ENCODE measurements around the gene ERICH2.
"Not testable (repeated sequence)": the region's sequence is repeated elsewhere in the genome, so short reads cannot be mapped to it uniquely, and the experiment has no call there.

ERICH2 gene, protein sequence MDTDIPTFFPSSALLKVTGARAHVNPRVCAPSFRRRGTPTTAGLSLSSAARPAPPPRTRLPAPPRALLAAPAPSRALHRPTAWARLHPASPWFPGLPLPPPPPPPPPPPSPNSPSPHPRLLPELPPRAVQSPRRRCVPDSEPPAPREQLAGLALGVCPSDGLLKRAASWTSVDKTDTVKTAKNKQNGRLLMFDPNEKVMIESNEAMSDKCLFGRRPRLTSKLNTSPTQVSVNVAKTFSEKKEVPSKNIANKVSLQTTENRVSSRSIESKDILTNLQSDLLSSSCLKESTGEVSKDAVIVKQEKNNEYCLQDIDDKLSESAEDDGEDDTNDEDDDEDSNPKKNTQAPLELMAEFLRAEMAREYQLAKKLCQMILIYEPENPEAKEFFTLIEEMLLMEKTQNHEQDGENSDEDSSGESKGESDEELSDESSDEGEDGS

DNA sequence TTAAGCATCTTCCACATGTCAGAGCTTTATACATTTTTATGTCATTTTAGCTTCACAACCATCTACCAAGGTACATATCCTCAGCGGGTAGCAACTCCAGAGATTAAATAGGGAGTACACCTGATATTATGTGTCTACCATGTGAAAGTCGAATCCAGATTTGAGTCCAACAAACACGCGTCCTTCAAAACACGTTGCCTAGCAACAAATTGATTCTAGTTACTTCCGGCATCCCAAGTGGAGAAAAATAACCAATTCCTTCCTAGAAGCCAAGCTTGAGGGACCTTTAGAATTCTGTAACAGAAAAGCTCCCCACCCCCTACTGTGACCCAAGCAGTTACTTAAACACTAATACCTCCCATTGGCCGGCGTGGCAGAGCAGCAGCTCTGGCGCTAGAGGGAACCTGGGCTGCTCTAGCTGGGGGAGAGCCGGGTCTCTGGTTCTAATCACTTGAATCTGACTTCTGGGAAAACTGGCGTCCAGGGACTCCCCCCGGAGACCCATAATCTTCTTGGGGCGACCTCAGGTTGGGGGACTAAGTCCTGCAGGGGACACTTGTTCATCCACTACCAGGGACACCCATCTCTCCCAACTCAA, at the start of gene ERICH2:
TSS of gene ERICH2 (plus strand) at position 371 of the 598 bp plus-strand sequence. CDS start 304 bp downstream, outside the sequence.
- DNase-seq (ENCODE audit: low read depth in 2 of 2): peak; percentile 11 to 22

DNA sequence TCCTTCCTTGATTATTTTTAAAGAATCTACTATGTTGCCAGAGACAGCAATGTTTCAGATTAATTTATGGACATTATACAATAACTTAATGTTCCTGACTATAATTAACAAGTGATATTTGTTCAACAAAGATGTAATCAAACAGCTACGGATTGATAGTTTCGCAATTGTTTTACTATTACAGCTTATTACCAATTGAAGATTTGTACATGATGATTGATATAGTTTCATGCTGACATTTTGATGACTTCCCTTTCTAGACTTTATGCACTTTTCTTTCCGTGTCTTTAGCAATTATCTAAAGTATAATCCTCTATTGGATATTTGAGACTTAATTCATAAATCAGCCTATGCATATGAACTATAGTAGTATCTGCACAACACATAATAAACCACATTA, 48.5 kb upstream of the ERICH2 start:
- no peak for DNase-seq (ENCODE audit: low read depth in 2 of 2)

DNA sequence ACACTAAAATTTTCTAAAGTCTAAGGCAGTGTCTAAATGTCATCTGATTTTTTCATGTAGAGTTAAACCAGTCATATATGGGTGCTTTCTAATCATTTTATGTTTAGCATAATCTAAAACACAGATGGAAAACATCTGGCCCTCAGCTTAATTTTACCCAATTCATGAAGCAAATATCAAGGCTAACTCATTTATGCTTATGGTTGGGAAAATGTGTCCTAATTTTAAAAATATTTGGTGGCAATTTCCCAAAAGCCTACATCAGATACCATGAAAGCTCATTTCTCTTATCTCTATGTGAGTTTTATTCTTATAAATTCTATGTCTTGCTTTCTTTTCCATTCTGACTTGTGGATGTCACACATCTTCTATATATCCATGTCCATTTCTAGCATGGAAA, 47.9 kb upstream of the ERICH2 start:
- no peak for DNase-seq (ENCODE audit: low read depth in 2 of 2)

DNA sequence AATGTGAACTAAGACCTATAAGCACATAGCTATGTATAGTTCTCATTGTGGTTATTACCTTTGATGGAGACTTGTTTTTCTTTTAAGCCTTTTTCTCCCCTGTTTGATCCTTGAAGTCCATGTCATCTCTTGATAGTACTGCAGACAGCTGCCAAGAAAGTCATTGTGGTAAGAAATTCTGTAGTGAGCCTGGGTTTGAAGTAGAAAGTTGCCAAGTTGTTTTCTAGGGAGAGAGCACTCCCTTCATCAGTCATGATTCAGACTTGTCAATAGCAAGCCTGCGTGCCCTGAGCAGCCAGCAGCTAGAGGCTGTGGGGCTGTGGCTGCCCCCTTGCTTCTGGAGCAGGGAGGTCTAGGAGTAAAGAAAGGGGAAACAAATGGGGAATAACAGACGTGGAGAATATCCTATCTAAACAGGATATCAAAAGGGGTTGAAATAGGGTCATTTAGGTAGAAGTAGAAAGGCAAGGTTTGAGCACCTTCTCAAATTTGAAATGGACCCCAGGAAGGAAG, 46.7 kb upstream of the ERICH2 start:
- no peak for DNase-seq (ENCODE audit: low read depth in 2 of 2)

DNA sequence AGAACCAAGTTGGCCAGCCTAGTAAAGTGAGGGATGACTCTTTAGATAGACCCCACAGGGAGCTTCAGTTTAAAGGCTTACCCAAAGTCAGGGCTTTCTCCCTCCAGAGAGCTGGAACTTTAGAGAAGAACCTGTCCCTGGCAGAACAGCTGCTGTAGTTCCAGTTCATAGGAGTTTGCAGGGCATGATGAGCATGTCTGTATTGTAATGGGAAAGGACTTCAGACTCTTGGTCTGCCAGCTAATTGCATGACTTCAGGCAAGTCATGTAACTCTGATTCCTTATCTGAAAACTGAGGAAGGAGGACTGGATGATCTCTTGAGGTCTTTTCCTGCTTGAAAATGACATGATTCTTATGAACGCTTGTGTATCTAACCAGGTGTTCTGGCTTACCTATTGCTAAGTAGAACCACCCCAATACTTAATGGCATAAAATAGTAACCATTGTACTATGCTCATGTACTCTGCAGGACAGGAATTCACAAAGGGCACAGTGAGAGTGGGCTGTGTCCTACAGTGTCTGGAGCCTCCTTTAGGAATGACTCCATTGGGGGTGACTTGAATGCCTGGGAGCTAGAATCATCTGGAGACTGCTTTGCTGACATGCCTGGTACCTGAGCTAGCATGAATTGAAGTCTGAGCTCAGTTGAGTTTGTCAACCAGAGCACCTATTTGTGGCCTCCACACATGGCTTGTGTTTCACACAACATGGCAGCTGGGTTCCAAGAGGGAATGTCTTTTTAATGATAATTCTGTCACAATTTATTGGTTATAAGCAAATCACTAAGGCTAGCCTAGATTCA, 36.2 kb upstream of the ERICH2 start:
- DNase-seq (ENCODE audit: low read depth in 2 of 2): no peak

DNA sequence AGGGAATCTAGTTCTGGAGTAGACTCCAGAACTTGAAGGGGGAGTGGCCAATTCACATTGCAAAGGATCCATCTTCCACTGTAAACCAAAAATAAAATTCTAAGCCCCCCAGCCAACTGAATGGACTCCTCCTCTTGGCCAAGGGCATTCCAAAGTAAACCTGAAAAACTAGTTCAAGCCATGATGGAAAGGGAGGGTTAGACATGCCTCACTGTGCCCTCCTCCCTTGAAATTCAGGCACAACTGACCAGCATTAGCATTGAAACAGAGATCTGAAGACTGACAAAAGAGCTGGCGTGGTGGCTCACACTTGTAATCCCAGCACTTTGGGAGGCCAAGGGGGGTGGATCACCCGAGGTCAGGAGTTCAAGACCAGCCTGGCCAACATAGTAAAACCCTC, 35.6 kb upstream of the ERICH2 start:
- not testable (repeated sequence) for DNase-seq (ENCODE audit: low read depth in 2 of 2)

DNA sequence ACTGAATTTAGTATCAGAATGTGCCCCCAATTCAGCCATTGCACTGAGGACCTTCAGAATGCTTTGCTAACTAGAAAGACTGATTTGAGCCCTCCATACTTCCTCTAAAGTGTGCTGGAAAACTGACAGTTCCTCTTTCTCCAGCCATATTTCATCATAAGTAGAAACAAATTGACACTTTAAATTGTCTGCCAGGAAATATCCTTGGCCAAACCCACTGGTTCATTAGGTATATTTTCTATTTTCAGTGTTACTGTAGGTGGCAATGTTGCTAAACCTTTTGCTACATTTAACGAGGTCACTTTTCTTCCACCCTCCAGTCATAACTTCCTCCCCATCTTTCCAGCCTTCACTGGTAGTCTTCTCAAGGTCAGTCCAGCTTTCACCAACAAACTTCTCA, 33.5 kb upstream of the ERICH2 start:
- no peak for DNase-seq (ENCODE audit: low read depth in 2 of 2)

DNA sequence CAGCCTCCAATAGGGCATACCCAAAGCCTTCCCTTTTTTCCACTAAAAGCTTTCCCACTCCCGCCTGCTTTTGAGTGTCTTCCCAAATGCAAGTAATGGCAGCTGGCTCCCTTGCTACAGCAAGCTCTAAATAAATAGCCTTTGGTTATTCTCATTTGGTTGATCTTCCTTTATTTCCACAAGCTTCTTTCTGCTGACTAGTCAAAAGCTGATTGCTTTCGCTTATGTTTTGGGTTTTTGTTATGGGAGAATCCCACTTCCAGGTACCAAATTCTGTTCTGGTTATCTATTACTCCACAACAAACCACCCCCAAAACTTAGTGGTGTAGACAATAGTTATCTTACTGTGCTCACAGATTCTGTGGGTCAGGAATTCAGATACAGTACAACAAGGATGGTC, 32.8 kb upstream of the ERICH2 start:
- no peak for DNase-seq (ENCODE audit: low read depth in 2 of 2)

DNA sequence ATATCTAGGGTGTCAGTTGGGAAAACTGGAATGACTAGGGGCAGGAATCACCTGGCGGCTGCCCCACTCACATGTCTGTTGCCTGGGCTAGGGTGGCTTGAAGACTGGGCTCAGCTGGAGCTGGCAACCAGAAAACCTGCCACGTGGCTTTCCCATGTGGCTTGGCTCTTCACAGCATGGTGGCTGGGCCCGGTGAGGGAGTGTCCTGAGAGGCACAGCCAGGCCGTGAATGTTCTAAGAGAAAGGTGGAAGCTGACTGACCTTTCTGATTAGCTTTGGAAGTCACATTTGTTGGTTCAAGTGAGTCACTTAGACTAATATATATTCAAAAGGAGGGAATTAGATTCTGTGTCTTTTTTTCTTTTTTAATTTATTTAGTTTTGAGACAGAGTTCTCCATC, 32.4 kb upstream of the ERICH2 start:
- DNase-seq (ENCODE audit: low read depth in 2 of 2): no peak

DNA sequence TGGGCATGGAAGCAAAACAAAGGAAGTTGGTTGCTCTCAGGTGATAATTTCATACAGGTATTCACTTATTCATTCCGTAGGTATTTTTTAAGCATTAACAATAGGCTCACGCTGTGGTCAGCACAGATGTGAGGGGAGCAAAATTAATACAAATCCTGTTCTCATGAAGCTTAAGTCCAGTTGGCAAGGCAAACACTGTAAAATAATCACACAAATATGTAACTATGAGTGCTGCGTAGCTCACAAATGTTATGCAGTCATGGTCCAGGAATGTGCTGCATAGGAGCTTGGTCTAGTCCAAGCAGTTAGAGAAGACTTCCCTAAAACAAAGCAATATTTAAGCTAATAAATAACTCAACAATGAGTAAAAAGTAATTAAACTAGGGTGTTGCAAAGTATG, 31.1 kb upstream of the ERICH2 start:
- no peak for DNase-seq (ENCODE audit: low read depth in 2 of 2)

DNA sequence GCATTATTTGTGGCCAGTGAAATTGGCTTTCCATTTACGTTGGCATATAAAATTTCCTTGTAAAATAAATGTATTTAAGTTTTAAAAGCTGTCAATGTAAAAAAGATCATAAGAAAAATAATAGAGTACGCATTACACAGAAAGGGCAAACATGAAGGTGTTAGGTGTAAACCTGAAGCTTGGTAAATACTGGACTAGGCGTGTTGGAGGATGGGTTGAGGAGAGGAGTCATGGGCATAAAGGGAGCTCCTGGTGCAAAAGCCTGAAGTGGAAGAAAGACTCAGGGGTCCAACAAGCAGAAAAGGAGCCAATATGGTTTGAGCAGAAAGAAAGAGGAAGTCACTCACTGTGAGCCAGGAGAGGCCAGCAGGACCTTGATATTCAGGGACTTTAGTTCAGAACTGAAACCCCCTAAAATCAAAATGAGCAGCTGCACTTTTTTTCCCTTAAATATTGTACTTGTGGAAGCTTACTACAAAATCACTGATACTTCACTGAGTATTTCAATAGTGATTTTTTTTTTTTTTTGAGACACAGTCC, 30.6 kb upstream of the ERICH2 start:
- no peak for DNase-seq (ENCODE audit: low read depth in 2 of 2)

DNA sequence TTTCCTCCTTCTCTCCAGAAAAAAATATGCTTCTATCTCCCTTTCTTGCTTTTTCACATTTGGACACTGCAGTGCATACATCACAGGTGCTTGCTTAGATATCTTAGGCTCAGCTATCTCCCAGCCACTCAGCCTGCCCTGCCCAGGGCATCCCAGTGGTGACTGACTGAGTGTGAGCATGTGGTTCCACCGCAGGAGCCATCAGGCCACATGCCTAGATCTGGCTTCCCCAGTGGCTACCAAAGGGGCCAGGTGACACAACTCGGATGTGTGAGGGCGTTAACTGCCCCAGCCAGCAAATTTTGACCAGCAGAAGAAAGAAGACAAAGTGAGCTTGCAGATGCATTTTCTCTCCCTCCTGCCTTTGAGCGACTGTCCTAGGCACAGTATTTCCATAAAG, 29.5 kb upstream of the ERICH2 start:
- no peak for DNase-seq (ENCODE audit: low read depth in 2 of 2)

DNA sequence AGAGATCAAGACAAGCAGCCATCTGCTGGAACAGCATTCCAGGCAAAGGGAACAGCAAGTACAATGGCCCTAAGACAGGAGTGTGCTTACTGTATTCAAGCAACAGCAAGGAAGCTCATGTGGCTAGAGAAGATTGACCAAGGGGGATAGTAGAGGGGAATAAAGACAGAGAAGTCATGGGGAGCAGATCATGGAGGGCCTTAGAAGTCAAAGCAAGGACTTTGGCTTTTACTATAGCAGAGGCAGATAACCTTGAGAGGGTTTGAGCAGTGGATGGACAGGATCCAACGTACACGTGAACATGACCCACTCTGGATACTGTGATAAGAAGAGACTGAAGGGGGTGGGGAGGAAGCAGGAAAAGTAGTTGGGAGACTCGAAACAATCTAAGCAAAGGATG, 28.2 kb upstream of the ERICH2 start:
- DNase-seq (ENCODE audit: low read depth in 2 of 2): no peak

DNA sequence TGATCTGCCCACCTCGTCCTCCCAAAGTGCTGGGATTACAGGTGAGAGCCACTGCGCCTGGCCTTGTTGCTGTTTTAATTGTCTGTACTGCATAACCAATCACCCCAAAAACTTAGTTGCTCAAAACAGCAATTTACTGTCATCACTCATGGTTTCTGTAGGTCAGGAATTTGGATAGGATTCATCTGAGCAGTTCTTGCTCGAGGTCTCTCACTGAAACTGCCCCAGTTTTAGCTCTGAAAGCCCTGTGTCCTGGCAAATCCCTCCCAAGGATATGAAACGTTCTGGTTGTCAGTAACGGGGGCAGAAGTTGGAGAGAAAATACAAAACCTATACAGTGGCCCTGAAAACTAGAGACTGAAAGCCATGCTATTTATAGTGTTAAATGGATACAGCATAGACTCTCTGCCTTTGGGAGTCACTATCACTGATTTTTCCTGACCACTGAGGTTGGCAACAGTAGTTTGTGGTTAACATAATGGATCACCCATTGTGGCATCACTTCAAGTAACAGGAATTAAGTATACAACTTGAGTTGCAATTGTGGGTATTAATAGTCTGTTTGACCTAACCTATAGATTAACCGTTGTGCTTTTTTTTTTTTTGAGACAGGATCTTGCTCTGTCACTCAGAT, 27.2 kb upstream of the ERICH2 start:
- no peak for DNase-seq (ENCODE audit: low read depth in 2 of 2)

DNA sequence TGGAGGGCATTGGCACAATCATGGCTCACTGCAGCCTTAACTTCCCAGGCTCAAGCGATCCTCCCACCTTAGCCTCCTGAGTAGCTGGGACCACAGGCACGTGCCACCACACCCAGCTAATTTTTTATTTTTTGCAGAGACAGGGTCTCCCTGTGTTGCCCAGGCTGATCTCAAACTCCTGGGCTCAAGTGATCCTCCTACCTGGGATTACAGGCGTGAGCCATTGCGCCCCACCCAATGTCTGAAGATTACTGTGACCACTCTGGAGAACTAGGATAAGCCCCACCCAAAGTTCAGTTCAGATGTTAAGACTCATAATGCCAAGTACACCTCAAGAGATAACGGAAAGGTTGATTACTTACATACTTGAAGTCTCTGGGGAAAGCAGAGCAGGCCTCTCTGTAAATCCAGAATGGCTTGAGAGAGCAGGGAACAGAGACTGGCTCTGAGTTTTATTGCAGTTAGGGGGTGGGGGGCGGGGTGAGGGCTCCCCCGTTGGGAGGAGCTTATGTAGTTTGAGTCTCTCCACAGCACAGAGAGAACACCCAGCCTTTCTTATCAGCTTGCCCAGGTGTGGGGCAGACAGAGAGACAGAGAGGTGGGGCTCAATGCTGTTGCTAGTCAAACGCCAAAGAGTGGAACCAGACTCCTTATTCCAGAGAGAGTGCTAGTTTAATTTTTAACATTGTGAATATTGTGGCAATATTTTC, 26.5 kb upstream of the ERICH2 start:
- DNase-seq (ENCODE audit: low read depth in 2 of 2): no peak

DNA sequence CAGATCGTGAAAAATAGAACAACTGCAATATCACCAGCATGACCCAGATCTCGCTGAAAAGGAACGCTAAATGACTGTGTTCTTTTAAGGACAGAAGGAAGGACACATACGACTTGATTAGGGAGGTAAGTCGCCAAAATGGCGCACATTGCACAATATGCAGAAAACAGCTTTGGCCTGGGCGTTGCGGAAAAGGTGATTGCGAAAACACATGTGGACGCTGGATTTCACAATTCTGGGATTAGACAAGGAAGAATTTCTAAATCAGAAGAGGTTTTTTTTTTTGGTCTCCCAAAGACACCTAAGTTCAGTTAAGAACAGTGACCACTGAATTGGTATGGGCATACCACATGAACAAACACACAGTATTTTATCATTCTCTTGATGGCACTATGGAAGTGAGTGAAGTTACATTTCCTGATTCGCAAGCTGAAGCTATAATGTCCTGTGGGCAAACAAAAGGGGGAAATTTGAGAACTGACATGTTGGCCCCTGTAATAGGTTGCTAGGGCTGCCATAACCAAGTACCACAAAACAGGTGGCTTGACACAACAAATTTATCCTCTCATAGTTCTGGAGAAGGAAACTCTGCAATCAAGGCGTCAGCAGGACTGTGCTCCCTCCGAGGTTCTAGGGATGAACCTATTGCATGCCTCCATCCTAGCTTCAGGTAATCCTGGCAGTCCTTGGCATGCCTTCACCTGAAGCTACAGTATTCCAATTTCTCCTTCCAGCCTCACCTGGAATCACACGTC, 25.8 kb upstream of the ERICH2 start:
- no peak for DNase-seq (ENCODE audit: low read depth in 2 of 2)

DNA sequence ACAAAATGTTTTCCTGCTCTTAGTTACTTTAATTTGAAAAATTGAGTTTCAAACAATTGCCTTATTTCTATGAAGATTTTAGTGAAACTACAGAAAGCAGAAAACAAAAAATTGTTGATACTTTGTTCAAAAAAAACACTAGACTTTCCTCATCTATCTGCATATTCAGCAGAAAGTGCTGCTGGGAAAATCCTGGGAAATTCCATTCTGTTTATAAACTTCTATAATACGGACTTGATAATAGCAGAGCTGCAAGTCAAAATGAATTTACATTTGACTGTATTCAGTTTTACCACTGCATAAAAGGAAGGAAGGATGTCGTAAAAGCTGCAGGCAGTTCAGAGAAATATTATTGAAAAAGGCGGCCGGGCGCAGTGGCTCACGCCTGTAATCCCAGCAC, 24.9 kb upstream of the ERICH2 start:
- DNase-seq (ENCODE audit: low read depth in 2 of 2): no peak

DNA sequence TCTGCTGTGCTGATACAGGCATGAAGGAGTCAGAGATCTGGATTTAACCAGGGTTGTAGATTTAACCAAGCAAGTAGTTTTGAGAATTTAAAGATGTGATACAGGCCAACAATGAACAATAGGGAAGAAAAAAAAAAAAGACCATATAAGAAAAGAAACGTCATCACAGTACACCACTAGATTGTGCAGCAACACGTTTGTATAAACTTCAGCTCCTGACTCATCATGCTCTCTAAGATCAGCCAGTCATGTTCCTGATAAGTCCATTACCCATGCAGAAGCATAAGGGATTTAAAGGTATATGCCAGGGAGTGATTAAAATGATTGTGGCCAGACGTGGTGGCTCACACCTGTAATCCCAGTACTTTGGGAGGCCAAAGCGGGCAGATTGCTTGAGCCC, 22.3 kb upstream of the ERICH2 start:
- DNase-seq (ENCODE audit: low read depth in 2 of 2): no peak

DNA sequence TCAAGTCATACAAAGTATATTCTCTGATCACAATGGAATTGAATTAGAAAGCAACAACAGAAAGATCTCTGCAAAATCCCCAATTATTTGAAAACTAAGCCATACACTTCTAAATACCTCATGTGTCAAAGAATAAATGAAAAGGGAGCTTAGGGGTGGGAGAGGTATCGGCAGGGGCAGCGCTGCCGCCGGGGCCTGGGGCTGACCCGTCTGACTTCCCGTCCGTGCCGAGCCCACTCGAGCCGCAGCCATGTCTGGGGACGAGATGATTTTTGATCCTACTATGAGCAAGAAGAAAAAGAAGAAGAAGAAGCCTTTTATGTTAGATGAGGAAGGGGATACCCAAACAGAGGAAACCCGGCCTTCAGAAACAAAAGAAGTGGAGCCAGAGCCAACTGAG, 18.6 kb upstream of the ERICH2 start:
- not testable (repeated sequence) for DNase-seq (ENCODE audit: low read depth in 2 of 2)

DNA sequence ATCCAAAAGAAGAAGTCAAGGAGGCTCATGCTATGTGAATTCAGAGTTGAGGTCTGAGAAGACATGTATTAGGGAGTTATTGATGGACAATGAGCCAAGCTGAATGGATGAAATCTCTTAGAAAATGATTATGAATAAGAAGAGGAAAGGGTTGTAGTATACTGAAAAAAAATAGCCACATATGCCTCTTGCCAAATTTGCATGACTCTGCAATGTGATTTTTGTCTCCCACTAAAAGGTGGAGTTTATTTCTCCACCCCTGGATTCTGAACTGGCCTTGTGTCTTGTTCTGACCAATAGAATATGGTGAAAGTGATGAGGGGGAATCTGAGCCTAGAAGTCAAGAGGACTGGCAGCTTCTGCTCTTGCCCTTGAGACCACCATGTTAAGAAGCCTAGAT, 8.6 kb upstream of the ERICH2 start:
- no peak for DNase-seq (ENCODE audit: low read depth in 2 of 2)

Data from stimulated activated CD4-positive, alpha-beta T cell treated with anti-CD3 and anti-CD28 coated beads, Interleukin-15, amount 100 ng/mL, for 48 hours (primary cell).